WTC11 (cell line): ENCODE measurements around the gene DHRS9.
"Not testable (repeated sequence)": the region's sequence is repeated elsewhere in the genome, so short reads cannot be mapped to it uniquely, and the experiment has no call there.

ENCODE experiments used
- CBFB ChIP-seq: sonication (generic); formaldehyde crosslinking; IDR thresholded peaks from 2 replicates; pipeline ENCODE4 v1.8.1; 2022; ENCODE audit warnings: mild to moderate bottlenecking, low read depth, missing genetic modification reagents
- CREB1 ChIP-seq: sonication (generic); formaldehyde crosslinking; IDR thresholded peaks from 2 replicates; pipeline ENCODE4 v1.8.0; 2023; ENCODE audit warnings: mild to moderate bottlenecking, missing genetic modification reagents
- ETV6 ChIP-seq: sonication (generic); formaldehyde crosslinking; IDR thresholded peaks from 2 replicates; pipeline ENCODE4 v1.8.1; 2022; ENCODE audit warnings: mild to moderate bottlenecking, missing genetic modification reagents
- NFATC4 ChIP-seq: fragments of 250-450 bp; sonication (Bioruptor Pico); IDR thresholded peaks from 2 replicates; pipeline ENCODE4 v1.9.0; 2021; ENCODE audit warnings: mild to moderate bottlenecking
- NR1H2 ChIP-seq: sonication (generic); formaldehyde crosslinking; IDR thresholded peaks from 2 replicates; pipeline ENCODE4 v1.9.0; 2021; ENCODE audit warnings: mild to moderate bottlenecking, moderate library complexity, missing genetic modification reagents
- SP1 ChIP-seq: sonication (generic); formaldehyde crosslinking; conservative IDR thresholded peaks from 2 replicates; pipeline ENCODE4 v1.8.1; 2022; ENCODE audit warnings: missing genetic modification reagents
- TF ChIP-seq, protein P1 (sequence below): sonication (generic); formaldehyde crosslinking; IDR thresholded peaks from 2 replicates; pipeline ENCODE4 v1.8.1; 2023; ENCODE audit warnings: mild to moderate bottlenecking, missing genetic modification reagents, moderate library complexity
- TF ChIP-seq, protein P2 (sequence below): sonication (generic); formaldehyde crosslinking; IDR thresholded peaks from 2 replicates; pipeline ENCODE4 v1.8.1; 2023; ENCODE audit warnings: mild to moderate bottlenecking, missing genetic modification reagents, moderate library complexity
- TF ChIP-seq, protein P3 (sequence below): sonication (generic); formaldehyde crosslinking; IDR thresholded peaks from 2 replicates; pipeline ENCODE4 v1.8.0; 2022; ENCODE audit warnings: mild to moderate bottlenecking, missing genetic modification reagents
- TF ChIP-seq, protein P4 (sequence below): sonication (generic); formaldehyde crosslinking; IDR thresholded peaks from 2 replicates; pipeline ENCODE4 v1.8.0; 2022; ENCODE audit warnings: mild to moderate bottlenecking, missing genetic modification reagents
- TF ChIP-seq, protein P5 (sequence below): fragments of 250-450 bp; sonication (Bioruptor Pico); IDR thresholded peaks from 2 replicates; pipeline ENCODE4 v2.1.2; 2022; ENCODE audit warnings: mild to moderate bottlenecking, moderate library complexity

DNA sequence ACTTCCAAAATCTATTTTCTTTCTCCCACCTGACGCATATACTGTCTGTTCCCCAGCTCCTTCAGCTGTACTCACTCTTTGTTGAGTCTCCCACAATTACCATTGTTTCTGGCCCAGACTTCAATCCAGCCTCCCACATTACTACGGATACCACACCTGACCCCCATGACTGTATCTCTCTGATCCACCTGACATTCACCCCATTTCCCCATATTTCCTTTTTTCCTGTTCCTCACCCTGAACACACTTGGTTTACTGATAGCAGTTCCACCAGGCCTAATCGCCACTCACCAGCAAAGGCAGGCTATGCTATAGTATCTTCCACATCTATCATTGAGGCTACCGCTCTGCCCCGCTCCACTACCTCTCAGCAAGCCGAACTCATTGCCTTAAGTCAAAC, 64.9 kb downstream of the DHRS9 start:
- not testable (repeated sequence) for TF ChIP-seq CREB1, CBFB, ETV6, NR1H2, SP1, NFATC4 (CRISPR knock-in tag)
- TF ChIP-seq, protein P1, sequence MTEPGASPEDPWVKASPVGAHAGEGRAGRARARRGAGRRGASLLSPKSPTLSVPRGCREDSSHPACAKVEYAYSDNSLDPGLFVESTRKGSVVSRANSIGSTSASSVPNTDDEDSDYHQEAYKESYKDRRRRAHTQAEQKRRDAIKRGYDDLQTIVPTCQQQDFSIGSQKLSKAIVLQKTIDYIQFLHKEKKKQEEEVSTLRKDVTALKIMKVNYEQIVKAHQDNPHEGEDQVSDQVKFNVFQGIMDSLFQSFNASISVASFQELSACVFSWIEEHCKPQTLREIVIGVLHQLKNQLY (CRISPR knock-in tag): not testable (repeated sequence)
- TF ChIP-seq, protein P2, sequence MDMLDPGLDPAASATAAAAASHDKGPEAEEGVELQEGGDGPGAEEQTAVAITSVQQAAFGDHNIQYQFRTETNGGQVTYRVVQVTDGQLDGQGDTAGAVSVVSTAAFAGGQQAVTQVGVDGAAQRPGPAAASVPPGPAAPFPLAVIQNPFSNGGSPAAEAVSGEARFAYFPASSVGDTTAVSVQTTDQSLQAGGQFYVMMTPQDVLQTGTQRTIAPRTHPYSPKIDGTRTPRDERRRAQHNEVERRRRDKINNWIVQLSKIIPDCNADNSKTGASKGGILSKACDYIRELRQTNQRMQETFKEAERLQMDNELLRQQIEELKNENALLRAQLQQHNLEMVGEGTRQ (CRISPR knock-in tag): not testable (repeated sequence)
- TF ChIP-seq, protein P3, sequence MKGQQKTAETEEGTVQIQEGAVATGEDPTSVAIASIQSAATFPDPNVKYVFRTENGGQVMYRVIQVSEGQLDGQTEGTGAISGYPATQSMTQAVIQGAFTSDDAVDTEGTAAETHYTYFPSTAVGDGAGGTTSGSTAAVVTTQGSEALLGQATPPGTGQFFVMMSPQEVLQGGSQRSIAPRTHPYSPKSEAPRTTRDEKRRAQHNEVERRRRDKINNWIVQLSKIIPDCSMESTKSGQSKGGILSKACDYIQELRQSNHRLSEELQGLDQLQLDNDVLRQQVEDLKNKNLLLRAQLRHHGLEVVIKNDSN (CRISPR knock-in tag): not testable (repeated sequence)
- TF ChIP-seq, protein P4, sequence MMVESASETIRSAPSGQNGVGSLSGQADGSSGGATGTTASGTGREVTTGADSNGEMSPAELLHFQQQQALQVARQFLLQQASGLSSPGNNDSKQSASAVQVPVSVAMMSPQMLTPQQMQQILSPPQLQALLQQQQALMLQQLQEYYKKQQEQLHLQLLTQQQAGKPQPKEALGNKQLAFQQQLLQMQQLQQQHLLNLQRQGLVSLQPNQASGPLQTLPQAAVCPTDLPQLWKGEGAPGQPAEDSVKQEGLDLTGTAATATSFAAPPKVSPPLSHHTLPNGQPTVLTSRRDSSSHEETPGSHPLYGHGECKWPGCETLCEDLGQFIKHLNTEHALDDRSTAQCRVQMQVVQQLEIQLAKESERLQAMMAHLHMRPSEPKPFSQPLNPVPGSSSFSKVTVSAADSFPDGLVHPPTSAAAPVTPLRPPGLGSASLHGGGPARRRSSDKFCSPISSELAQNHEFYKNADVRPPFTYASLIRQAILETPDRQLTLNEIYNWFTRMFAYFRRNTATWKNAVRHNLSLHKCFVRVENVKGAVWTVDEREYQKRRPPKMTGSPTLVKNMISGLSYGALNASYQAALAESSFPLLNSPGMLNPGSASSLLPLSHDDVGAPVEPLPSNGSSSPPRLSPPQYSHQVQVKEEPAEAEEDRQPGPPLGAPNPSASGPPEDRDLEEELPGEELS: not testable (repeated sequence)
- TF ChIP-seq, protein P5, sequence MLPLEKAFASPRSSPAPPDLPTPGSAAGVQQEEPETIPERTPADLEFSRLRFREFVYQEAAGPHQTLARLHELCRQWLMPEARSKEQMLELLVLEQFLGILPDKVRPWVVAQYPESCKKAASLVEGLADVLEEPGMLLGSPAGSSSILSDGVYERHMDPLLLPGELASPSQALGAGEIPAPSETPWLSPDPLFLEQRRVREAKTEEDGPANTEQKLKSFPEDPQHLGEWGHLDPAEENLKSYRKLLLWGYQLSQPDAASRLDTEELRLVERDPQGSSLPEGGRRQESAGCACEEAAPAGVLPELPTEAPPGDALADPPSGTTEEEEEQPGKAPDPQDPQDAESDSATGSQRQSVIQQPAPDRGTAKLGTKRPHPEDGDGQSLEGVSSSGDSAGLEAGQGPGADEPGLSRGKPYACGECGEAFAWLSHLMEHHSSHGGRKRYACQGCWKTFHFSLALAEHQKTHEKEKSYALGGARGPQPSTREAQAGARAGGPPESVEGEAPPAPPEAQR (CRISPR knock-in tag): not testable (repeated sequence)
